Right ventricle myocardium inferior (tissue), 1 donor: Measurements from ENCODE around the gene CALM3. TPM values are rescaled to one million over a fixed set of nuclear protein-coding genes. Genes with fewer than 3 reads are reported as not detected.
"Not testable (repeated sequence)": the region's sequence is repeated elsewhere in the genome, so short reads cannot be mapped to it uniquely, and the experiment has no call there.

ENCODE experiments used
- ATAC-seq: fragments of 200-7000 bp; cut with Tn5 transposase; one replicate; pipeline ENCODE4 v1.9.1; 2020; ENCODE audit warnings: mild to moderate bottlenecking, moderate library complexity
- DNase-seq: peaks from one replicate; pipeline ENCODE4 v3.0.0; 2021; ENCODE audit errors: missing footprints
- intact Hi-C: fragments of 100-400 bp; cut with DNase I; formaldehyde crosslinking; loops from one replicate; pipeline ENCODE4 v1.11.0; 2022
- total RNA-seq: library from RNA; stranded (reverse); fragmentation: NEBNext Ultra II Directional; extraction: Animal tissue kit (Norgen Biotek cat#: 25700); gene quantifications from one replicate; pipeline ENCODE4 v1.2.1, GENCODE V29; 2021
- donor health status: DM: no; HTN: yes; CAD: no; lungs with severe emphysema.

CALM3 gene
- total RNA-seq, 1 donor from 2014 or later: 378 TPM

- ATAC-seq: no peak
- no peak for DNase-seq
- intact Hi-C loops: no loop called here
Observed at GRCh38 chr19:46610851-46611770, 10.0 kb downstream of the CALM3 start.

- intact Hi-C loops: no loop called here
- DNase-seq (no peak), ATAC-seq (no peak)
Observed at GRCh38 chr19:46611776-46612175, 10.6 kb downstream of the CALM3 start.

GRCh38 chr19:46613525-46613924 lies 12.4 kb downstream of the CALM3 start:
- intact Hi-C loops: no loop called here
- no peak for ATAC-seq
- DNase-seq: no peak

GRCh38 chr19:46614114-46614722 lies 13.1 kb downstream of the CALM3 start:
- ATAC-seq: peak; percentile 78
- DNase-seq: peak; percentile 91
- intact Hi-C loops: loop anchor here (1.0 kb wide), 1 partner anchor 48 kb away; no protein-coding TSS in a partner anchor

- intact Hi-C loops: no loop called here
- ATAC-seq (no peak), DNase-seq (no peak)
Observed at GRCh38 chr19:46615966-46616365, 14.8 kb downstream of the CALM3 start.

- DNase-seq (no peak), ATAC-seq (peak; percentile 42)
- intact Hi-C loops: no loop called here
Observed at GRCh38 chr19:46616631-46617322, 15.6 kb downstream of the CALM3 start.

- intact Hi-C loops: no loop called here
- ATAC-seq (no peak), DNase-seq (no peak)
Observed at GRCh38 chr19:46617601-46618000, 16.5 kb downstream of the CALM3 start.

GRCh38 chr19:46618670-46619231 lies 17.6 kb downstream of the CALM3 start:
- intact Hi-C loops: no loop called here
- no peak for DNase-seq
- ATAC-seq: peak; percentile 50

- intact Hi-C loops: no loop called here
- DNase-seq: no peak
Observed at GRCh38 chr19:46620267-46620666, 19.1 kb downstream of the CALM3 start.

GRCh38 chr19:46620716-46621115 lies 19.6 kb downstream of the CALM3 start:
- intact Hi-C loops: no loop called here
- ATAC-seq (no peak), DNase-seq (no peak)

More at GRCh38 chr19:46620267-46620666, 19.1 kb downstream of the CALM3 start:
- ATAC-seq: no peak

GRCh38 chr19:46621191-46622117 lies 20.3 kb downstream of the CALM3 start:
- intact Hi-C loops: no loop called here
- no peak for ATAC-seq
- no peak for DNase-seq

- intact Hi-C loops: no loop called here
- DNase-seq (no peak), ATAC-seq (no peak)
Observed at GRCh38 chr19:46622118-46622446, 21.0 kb downstream of the CALM3 start.

GRCh38 chr19:46623915-46624502 lies 22.9 kb downstream of the CALM3 start:
- DNase-seq (no peak), ATAC-seq (no peak)
- intact Hi-C loops: no loop called here

- intact Hi-C loops: no loop called here
- DNase-seq: peak; percentile 84
- peak; percentile 88 for ATAC-seq
Observed at GRCh38 chr19:46624958-46625661, 24.0 kb downstream of the CALM3 start, which contains the start of gene PTGIR. TSS of gene PTGIR (minus strand) at chr19:46625089. CDS start at chr19:46624225, 864 bp downstream.

- ATAC-seq: no peak
- intact Hi-C loops: no loop called here
- no peak for DNase-seq
Observed at GRCh38 chr19:46625731-46626130, 24.6 kb downstream of the CALM3 start.

GRCh38 chr19:46626446-46626845 lies 25.3 kb downstream of the CALM3 start:
- DNase-seq: no peak
- ATAC-seq: no peak
- intact Hi-C loops: no loop called here

- ATAC-seq, DNase-seq, intact Hi-C loops: not testable (repeated sequence)
Observed at GRCh38 chr19:46628970-46629369, 27.8 kb downstream of the CALM3 start.
